AG04450 (cell line): ENCODE results near the gene KCND3. TPM values are rescaled to one million over a fixed set of nuclear protein-coding genes. Genes with fewer than 3 reads are reported as not detected.

Experiments used
- CTCF ChIA-PET: fragments of 300-600, 350-600 bp; formaldehyde crosslinking; extraction: SDS; loops from one replicate; lab custom pipeline; 2022; ENCODE audit warnings: antibody characterized with exemption, inconsistent platforms; lab: Charles Lee
- POLR2A ChIA-PET: fragments of 350-600 bp; formaldehyde crosslinking; extraction: SDS; loops from one replicate; lab custom pipeline; 2021; ENCODE audit warnings: antibody characterized with exemption, inconsistent platforms; lab: Yijun Ruan, JAX
- DNase-seq: peaks from one replicate; pipeline ENCODE4 v3.0.0-alpha.2; 2011; ENCODE audit warnings: low read depth, low spot score
- H3K27ac ChIP-seq: one replicate; pipeline ENCODE4 v1.5.1; 2012; ENCODE audit warnings: low read depth, low read length, control low read depth
- H3K27me3 ChIP-seq: one replicate; pipeline ENCODE4 v1.6.0; 2012; ENCODE audit warnings: low read length; ENCODE audit not compliant: control insufficient read depth, insufficient read depth
- H3K4me3 ChIP-seq: 2 replicates; pipeline ENCODE4 v1.5.1; 2011; ENCODE audit warnings: mild to moderate bottlenecking, low read depth, low read length, control low read depth
- H3K9me3 ChIP-seq: 2 replicates; pipeline ENCODE4 v1.5.1; 2012; ENCODE audit warnings: low read length; ENCODE audit not compliant: control insufficient read depth, insufficient read depth
- CTCF ChIP-seq: IDR thresholded peaks from 2 replicates; pipeline ENCODE4 v1.5.1; 2011; ENCODE audit warnings: low read depth, low read length, control low read depth, inconsistent platforms
- polyA plus RNA-seq: library from polyadenylated mRNA; depleted of rRNA; stranded (reverse); fragments of >200 nt; gene quantifications from 2 replicates; pipeline ENCODE4 v1.2.3, GENCODE V29; 2011

The KCND3 gene
- polyA plus RNA-seq, 1 experiment = 0.02 TPM

- CTCF ChIA-PET = no interaction called here
Measured at GRCh38 chr1:111886741-111887140, 102.7 kb downstream of the KCND3 start.

GRCh38 chr1:111884772-111885443 lies 104.6 kb downstream of the KCND3 start:
- CTCF ChIA-PET = no interaction called here
- H3K9me3 ChIP-seq = no peaks in the 10 kb centered on the region; the same call in 1 of the 2 replicates
- H3K27ac ChIP-seq = no peak overlapping the region
- DNase-seq = no peak
- no peak overlapping the region for H3K4me3 ChIP-seq
- H3K27me3 ChIP-seq = peaks cover 11% of the 10 kb centered on the region
- POLR2A ChIA-PET = no interaction called here
- TF ChIP-seq CTCF = no peak

More at GRCh38 chr1:111886741-111887140, 102.7 kb downstream of the KCND3 start:
- Histone ChIP-seq H3K27ac (no peak overlapping the region), H3K9me3 (no peaks in the 10 kb centered on the region; the same call in 1 of the 2 replicates), H3K4me3 (no peak overlapping the region), H3K27me3 (peaks cover 11% of the 10 kb centered on the region)
- TF ChIP-seq CTCF = no peak
- DNase-seq = no peak
- POLR2A ChIA-PET = no interaction called here

- Histone ChIP-seq H3K9me3 (no peaks in the 10 kb centered on the region; the same call in 1 of the 2 replicates), H3K27me3 (peaks cover 6% of the 10 kb centered on the region), H3K4me3 (no peak overlapping the region), H3K27ac (no peak overlapping the region)
- ChIA-PET CTCF (no interaction called here), POLR2A (no interaction called here)
- no peak for TF ChIP-seq CTCF
- no peak for DNase-seq
Measured at GRCh38 chr1:111882986-111883560, 106.4 kb downstream of the KCND3 start.

GRCh38 chr1:111882559-111882958 lies 106.9 kb downstream of the KCND3 start:
- ChIA-PET POLR2A (no interaction called here), CTCF (no interaction called here)
- Histone ChIP-seq H3K9me3 (no peaks in the 10 kb centered on the region; the same call in 1 of the 2 replicates), H3K27ac (no peak overlapping the region), H3K4me3 (no peak overlapping the region), H3K27me3 (peaks cover 6% of the 10 kb centered on the region)
- DNase-seq = no peak
- TF ChIP-seq CTCF = no peak
